Activated CD8-positive, alpha-beta memory T cell treated with anti-CD3 and anti-CD28 coated beads, Interleukin-2, amount 50 U/mL, for 1 hour (primary cell): ENCODE results near the gene NOL6.
"Not testable (repeated sequence)": the region's sequence is repeated elsewhere in the genome, so short reads cannot be mapped to it uniquely, and the experiment has no call there.

ENCODE experiments used
- DNase-seq: peaks from one replicate; pipeline ENCODE4 v3.0.0-alpha.2; 2020; ENCODE audit errors: extremely low read depth

The NOL6 gene

GRCh38 chr9:33435821-33436277, 37.9 kb downstream of the NOL6 start:
- no peak for DNase-seq

DNA sequence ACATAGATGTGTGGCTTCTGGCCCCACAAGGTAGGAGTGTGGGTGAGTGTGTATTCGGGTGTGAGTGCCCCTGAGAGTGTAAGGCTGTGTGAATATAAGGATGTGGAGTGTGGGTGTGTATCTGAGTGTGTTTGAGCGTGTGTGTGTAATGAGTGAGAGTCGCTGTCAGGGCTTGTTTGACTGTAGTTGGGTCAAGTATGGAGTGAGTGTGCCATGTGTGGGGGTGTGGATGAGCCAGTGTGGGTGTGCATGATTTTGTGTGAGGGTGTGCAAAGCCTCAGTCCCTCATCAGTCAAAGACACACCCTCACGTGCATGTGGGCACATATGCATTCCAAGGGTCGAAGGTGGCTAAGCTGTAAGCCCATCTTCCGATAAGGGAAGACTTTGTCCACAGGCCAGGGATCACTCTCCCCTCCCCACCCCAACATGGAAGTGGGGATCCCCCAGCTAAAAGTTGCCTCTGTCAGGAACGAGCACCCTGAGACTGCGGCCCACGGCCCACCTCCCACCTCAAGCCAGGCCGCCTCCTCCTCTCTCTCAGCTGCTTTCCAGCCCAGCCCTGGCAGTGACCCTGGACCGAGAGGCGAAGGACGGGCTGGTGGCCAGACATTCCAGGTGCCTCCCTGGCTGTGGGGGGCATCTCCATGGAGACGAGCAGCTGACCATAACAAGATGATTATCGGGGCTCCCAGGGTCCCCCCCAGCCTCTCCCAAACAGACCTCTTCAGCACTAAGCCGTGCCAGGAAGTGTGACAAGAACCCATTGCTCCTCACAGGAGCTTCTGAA, 39.2 kb downstream of the NOL6 start:
- no peak for DNase-seq

DNA sequence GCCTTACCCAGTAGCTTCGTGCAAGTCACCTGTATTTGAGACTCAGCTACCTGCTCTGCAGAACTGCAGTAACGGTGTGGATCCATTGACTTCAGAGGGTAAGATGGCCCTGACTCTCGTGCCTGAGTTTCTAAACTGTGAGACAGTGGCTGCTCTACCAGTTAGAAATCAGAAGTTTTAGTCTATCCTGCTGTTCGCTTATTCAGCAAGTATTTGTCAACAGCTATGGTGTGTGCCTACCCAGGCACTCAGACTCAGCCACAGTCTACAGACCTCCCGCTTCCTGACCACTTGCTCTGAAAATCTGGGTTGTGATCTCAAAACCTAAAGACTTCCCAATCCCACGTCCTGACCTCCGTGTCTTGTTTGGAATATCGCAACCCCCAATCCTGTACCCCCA, 39.9 kb downstream of the NOL6 start:
- DNase-seq, result no peak

GRCh38 chr9:33431420-33431819, 42.3 kb downstream of the NOL6 start:
- DNase-seq, result no peak

- no peak for DNase-seq
These were observed 42.8 kb downstream of the NOL6 start for GRCh38 chr9:33430942-33431341.

- no peak for DNase-seq
These were observed 44.3 kb downstream of the NOL6 start for GRCh38 chr9:33429256-33429985.

DNA sequence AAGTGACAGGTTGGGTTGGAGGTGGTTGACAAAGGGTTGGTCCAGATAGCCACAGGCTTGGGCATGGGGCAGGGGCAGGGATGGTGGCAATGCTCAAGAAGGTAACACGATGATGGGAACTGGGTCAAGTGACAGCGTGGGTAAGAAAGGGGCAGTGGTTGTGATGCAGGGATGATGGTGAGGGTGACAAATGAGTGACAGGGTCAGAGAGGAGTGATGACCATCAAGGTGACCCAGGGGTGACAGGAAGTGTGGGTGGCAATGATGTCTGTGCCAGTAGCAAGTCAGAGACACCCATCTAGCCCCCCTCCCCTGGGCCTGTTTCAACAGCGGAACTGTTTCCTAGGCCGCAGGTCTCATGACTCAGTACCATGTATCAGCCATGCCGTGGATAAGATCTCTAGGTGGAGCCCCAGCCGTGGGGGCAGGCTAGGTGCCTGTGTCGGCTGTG, 46.9 kb downstream of the NOL6 start:
- no peak for DNase-seq

GRCh38 chr9:33425128-33425533, 48.6 kb downstream of the NOL6 start:
- DNase-seq, result no peak

- DNase-seq, result not testable (repeated sequence)
These were observed 49.2 kb downstream of the NOL6 start for GRCh38 chr9:33424492-33424891.

- DNase-seq, result not testable (repeated sequence)
These were observed 49.7 kb downstream of the NOL6 start for GRCh38 chr9:33424043-33424442.

DNA sequence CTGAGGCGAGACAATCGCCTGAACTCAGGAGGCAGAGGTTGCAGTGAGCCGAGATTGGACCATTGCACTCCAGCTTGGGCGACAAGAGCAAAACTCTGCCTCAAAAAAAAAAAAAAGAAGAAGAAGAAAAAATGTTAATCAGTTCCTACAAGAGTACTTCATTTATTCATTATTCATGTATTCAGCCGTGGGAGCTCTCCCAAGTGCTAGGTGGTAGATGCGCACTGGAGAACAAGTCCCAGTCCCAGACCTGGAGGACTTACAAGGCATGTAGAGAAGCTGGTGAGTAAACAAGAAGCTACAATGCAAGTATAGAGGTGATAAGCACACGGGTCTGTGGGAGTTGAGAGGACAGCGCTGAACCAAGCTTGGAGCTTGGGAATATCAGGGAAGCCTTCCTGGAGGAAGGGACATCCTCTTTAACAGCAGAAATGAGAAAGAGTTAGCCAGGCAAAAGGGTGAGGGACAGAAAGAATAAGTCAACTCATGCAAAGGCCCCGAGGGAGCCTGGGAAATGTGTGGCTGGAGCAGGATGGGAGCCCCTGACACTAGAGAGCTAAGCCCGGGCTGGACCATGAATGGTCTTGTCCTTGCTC, 53.9 kb downstream of the NOL6 start:
- no peak for DNase-seq

GRCh38 chr9:33418090-33418489, 55.6 kb downstream of the NOL6 start:
- DNase-seq, result no peak

- DNase-seq, result no peak
These were observed 56.7 kb downstream of the NOL6 start for GRCh38 chr9:33416996-33417395.

- DNase-seq, result peak; percentile 89
These were observed 58.2 kb downstream of the NOL6 start for GRCh38 chr9:33415501-33416038.

DNA sequence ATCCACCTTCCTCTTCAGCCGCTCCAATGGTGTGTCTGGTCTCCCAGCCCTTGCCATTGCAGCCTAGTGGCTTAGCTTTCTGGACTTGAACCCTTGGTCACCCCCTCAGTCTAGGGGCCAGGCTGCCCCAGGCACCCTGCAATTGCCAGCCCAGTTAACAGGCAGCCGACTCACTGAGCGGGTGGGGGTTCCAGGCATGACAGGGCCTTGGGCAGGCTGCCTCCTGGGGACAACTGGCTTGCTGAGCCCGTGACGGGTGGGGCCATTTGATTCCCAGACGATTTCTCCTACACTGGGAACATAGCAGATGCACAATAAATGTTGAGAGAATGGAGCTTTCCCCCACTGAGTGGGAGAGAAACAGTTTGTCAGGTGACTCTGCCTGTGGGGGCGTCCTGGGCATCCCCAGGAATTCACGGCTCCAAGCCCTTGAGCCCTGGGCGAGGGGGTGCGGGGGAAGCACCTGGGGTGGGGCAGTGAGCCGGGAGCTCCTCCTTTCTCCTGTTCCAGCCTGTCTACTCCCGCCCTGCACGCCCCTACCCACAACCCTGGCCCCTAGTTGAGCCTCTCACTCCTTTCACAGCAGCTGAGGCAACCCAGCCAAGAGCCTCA, 58.7 kb downstream of the NOL6 start:
- DNase-seq, result no peak

DNA sequence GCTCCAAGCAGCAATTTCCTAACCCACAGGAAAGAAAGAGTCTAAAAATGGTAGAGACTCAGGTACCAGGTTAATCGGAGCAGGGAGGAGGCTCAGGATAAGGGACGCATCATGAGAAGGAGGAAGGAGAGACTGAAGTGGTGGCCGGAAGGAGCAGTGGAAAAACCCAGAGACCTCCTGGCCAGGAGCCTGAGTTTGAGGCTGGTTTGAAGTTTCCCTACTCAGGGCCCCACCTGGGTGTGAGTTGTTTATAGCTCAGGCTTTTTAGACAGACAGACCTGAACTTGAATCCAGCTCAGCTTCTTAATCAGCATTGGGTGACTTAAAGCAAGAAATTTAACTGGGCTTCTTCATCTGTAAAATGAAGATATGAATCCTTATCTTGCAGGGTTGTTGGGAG, 59.5 kb downstream of the NOL6 start:
- no peak for DNase-seq
